VCaP (cell line): ENCODE measurements around the gene IDE.
"Not testable (repeated sequence)": the region's sequence is repeated elsewhere in the genome, so short reads cannot be mapped to it uniquely, and the experiment has no call there.

Experiments
- H3K27ac ChIP-seq: fragments of 450-650 bp; 2 replicates; pipeline ENCODE4 v1.5.1; 2017
- CTCF ChIP-seq: fragments of 450-650 bp; conservative IDR thresholded peaks from 2 replicates; pipeline ENCODE4 v1.5.1; 2017; ENCODE audit warnings: mild to moderate bottlenecking, moderate library complexity

Gene IDE

GRCh38 chr10:92404612-92405418, 169.1 kb downstream of the IDE start:
- no peak for TF ChIP-seq CTCF
- H3K27ac ChIP-seq: no peak overlapping the region

GRCh38 chr10:92402234-92402633, 171.7 kb downstream of the IDE start:
- H3K27ac ChIP-seq: not testable (repeated sequence)
